ENCODE measurements around the gene GPBP1L1.

Gene GPBP1L1

GRCh38 chr1:45643321-45643720 is 43.0 kb downstream of the GPBP1L1 start:
- DNase-seq (ENCODE audit: low read depth in 2 of 3, low spot score in 2 of 3) = no peak

GRCh38 chr1:45640293-45640692 is 46.0 kb downstream of the GPBP1L1 start:
- no peak for DNase-seq (ENCODE audit: low read depth in 2 of 3, low spot score in 2 of 3)

- DNase-seq (ENCODE audit: low read depth in 2 of 3, low spot score in 2 of 3) = no peak
Observed at GRCh38 chr1:45635211-45635610, 51.1 kb downstream of the GPBP1L1 start.

GRCh38 chr1:45630429-45630828 is 55.9 kb downstream of the GPBP1L1 start:
- DNase-seq (ENCODE audit: low read depth in 2 of 3, low spot score in 2 of 3) = no peak

GRCh38 chr1:45629035-45629434 is 57.3 kb downstream of the GPBP1L1 start:
- no peak for DNase-seq (ENCODE audit: low read depth in 2 of 3, low spot score in 2 of 3)

GRCh38 chr1:45623972-45624371 is 62.4 kb downstream of the GPBP1L1 start, which contains the start of gene CCDC17:
TSS of gene CCDC17 (minus strand) at chr1:45624054. CDS start at chr1:45623909, 145 bp downstream.
- DNase-seq (ENCODE audit: low read depth in 2 of 3, low spot score in 2 of 3) = no peak

- DNase-seq (ENCODE audit: low read depth in 2 of 3, low spot score in 2 of 3) = no peak
Observed at GRCh38 chr1:45622524-45623394, 63.6 kb downstream of the GPBP1L1 start.

- DNase-seq (ENCODE audit: low read depth in 2 of 3, low spot score in 2 of 3) = no peak
Observed at GRCh38 chr1:45621895-45622523, 64.3 kb downstream of the GPBP1L1 start.

GRCh38 chr1:45621501-45621836 is 64.9 kb downstream of the GPBP1L1 start:
- no peak for DNase-seq (ENCODE audit: low read depth in 2 of 3, low spot score in 2 of 3)

GRCh38 chr1:45620588-45621500 is 65.5 kb downstream of the GPBP1L1 start:
- DNase-seq (ENCODE audit: low read depth in 2 of 3, low spot score in 2 of 3) = no peak

GRCh38 chr1:45619149-45619921 is 67.0 kb downstream of the GPBP1L1 start:
- DNase-seq (ENCODE audit: low read depth in 2 of 3, low spot score in 2 of 3) = no peak

- DNase-seq (ENCODE audit: low read depth in 2 of 3, low spot score in 2 of 3) = no peak
Observed at GRCh38 chr1:45617618-45618017, 68.7 kb downstream of the GPBP1L1 start.

GRCh38 chr1:45615885-45616284 is 70.4 kb downstream of the GPBP1L1 start:
- DNase-seq (ENCODE audit: low read depth in 2 of 3, low spot score in 2 of 3) = no peak

GRCh38 chr1:45612941-45613579 is 73.3 kb downstream of the GPBP1L1 start:
- DNase-seq (ENCODE audit: low read depth in 2 of 3, low spot score in 2 of 3) = no peak

GRCh38 chr1:45610589-45611226 is 75.6 kb downstream of the GPBP1L1 start:
- no peak for DNase-seq (ENCODE audit: low read depth in 2 of 3, low spot score in 2 of 3)

GRCh38 chr1:45608175-45609156 is 77.9 kb downstream of the GPBP1L1 start:
- no peak for DNase-seq (ENCODE audit: low read depth in 2 of 3, low spot score in 2 of 3)

GRCh38 chr1:45607404-45608074 is 78.8 kb downstream of the GPBP1L1 start:
- DNase-seq (ENCODE audit: low read depth in 2 of 3, low spot score in 2 of 3) = no peak

GRCh38 chr1:45604239-45604638 is 82.1 kb downstream of the GPBP1L1 start:
- no peak for DNase-seq (ENCODE audit: low read depth in 2 of 3, low spot score in 2 of 3)
